Suppressor macrophage treated with lipopolysaccharide for 4 hours (primary cell): ENCODE results near the gene MRPS11.
"Not testable (repeated sequence)": the region's sequence is repeated elsewhere in the genome, so short reads cannot be mapped to it uniquely, and the experiment has no call there.

Experiments used
- DNase-seq: peaks from one replicate; pipeline ENCODE4 v3.0.0-alpha.2; 2020

Gene MRPS11

GRCh38 chr15:88493844-88494243, 26.3 kb downstream of the MRPS11 start:
- no peak for DNase-seq

DNA sequence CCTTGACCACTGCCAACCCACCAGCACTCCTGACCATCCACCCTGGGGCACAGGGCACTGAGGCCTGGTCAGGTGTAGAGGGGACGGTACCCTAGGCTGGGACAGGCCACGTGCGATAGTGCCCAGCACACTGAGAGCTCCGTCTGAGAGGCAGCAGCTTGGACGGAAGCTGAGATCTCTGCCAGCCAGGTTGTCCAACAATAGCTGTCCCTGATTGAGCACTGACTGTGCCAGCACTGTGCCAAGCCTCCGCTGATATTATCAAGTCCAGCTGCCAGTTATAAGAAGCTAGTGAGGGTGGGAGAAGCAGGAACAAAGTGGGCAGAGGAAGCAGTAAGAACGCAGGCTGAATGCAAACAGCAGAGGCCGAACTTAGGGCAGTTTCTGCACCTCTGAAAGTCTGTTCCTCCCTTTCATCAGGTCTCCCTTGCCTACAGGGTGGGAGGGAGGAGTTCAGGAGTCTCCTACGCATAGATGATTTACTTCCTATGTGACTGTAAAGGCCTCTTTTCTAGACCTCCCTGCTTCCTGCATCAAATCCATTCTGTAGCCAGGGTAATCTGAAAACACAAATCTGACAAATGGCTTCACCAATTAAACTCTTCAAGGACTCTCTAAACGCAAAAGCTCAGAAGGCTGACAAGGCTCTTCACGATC, 29.7 kb downstream of the MRPS11 start:
- DNase-seq, result no peak

GRCh38 chr15:88498996-88499395, 31.5 kb downstream of the MRPS11 start:
- DNase-seq, result no peak

DNA sequence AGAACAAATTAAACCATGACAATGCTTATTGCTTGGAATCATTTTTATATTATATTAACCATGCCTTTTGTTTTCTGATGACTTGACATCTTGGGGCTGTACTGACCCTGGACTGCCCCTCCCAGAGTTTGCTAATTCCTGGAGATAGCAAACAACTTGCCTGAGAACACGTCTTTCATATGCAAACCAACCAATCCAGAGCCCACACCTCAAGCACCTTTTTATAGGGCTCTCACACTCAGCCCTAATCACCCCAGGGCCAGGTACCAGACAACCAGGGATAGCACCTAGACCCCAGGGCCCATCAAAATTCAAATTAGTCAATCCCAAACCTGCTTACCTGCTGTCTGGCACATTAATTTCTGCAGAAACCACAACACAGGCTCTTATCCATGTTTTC, 36.9 kb downstream of the MRPS11 start:
- DNase-seq, result no peak

- DNase-seq, result no peak
Measured at GRCh38 chr15:88505721-88506120, 38.2 kb downstream of the MRPS11 start.

DNA sequence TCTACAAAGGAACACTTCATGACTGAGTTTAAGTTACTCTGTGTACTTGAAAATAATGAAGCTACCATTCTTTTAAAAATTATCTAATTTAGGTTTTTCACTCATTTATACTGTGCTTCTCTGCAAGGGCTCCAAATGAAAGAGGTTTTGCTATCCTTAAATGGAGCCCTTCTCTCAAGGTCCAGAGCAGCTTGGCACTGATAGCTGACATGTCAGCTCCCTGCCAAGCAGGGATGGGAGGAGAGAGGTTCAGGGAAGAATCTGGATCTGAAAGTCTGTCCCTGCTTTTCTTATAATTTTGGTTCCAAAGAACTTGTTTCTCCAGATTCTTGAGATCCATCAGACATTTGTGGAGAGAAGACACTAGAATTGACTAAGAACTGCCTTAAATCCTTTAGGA, 39.1 kb downstream of the MRPS11 start:
- DNase-seq, result no peak

DNA sequence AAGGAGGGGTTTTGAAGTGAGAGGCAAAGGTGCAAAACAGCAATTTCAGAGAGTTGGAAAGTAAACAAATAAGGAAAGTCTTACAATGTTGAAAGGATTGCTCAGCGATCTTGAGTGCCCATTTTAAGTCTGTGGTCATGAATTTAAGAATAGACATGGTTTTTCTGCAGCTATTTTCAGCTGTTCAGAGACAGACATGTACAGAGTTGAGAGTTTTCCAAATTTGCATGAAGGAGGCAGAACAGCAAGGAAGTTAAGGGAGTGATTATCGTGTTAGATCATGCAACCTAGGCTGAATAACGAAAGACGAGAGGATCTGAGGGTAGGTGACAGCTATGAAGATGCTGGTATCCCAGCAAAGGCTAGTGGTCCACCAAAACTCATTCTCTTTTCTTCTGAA, 41.8 kb downstream of the MRPS11 start:
- no peak for DNase-seq

DNA sequence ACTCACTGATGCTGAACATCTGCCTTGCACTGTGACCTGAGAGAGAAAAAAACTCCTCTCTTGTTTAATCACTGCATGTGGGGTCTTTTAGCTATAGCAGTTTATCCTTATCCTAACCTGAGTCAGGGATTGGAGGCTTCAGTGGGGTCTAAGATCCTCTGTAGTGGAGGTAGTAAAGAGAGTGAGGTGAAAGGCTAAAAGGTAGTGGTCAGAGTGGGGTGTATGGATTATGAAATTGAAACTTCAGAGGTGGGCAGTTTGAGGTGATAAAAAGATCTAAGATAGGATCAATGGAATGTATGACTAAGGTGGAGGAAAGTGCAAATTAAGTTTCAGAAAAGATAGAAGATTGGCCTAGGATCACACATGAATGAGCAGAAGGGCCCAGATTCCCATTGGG, 42.5 kb downstream of the MRPS11 start:
- DNase-seq, result no peak

- no peak for DNase-seq
Measured at GRCh38 chr15:88511161-88511560, 43.7 kb downstream of the MRPS11 start.

- DNase-seq, result no peak
Measured at GRCh38 chr15:88512078-88512477, 44.6 kb downstream of the MRPS11 start.

- no peak for DNase-seq
Measured at GRCh38 chr15:88512601-88513000, 45.1 kb downstream of the MRPS11 start.

- DNase-seq, result no peak
Measured at GRCh38 chr15:88513195-88513594, 45.7 kb downstream of the MRPS11 start.

- DNase-seq, result no peak
Measured at GRCh38 chr15:88518903-88519302, 51.4 kb downstream of the MRPS11 start.

- not testable (repeated sequence) for DNase-seq
Measured at GRCh38 chr15:88524094-88524493, 56.6 kb downstream of the MRPS11 start.

GRCh38 chr15:88525418-88525817, 57.9 kb downstream of the MRPS11 start:
- DNase-seq, result no peak

DNA sequence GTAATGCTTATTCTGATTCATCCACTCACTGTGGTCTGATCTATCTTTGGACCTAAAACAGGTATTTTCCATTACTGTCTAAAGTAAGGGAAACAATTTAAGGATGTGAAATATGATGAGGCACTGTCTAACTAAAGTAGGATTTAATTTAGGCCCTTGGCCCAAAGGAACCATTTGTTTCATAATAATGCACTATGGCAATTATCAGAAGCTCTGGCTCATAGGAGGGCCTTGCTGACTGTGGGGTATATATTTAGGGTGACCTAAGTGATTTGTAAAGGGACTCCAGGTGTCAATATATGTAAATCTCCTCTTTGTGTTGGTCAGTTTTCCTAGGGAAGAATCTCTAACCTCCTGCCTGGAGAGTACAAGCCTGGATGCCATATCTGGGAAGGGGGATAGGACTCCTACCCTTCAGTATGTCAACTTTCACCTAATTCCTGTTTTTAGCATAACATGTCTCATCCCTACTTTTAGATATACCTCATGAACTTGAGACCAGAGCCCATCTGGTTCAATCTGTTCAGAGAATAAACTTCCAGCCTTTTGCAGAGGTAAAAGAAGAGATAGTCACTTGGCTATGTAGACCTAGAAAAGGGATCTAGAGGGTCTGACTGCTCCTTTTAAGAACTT, 58.9 kb downstream of the MRPS11 start:
- DNase-seq, result no peak

DNA sequence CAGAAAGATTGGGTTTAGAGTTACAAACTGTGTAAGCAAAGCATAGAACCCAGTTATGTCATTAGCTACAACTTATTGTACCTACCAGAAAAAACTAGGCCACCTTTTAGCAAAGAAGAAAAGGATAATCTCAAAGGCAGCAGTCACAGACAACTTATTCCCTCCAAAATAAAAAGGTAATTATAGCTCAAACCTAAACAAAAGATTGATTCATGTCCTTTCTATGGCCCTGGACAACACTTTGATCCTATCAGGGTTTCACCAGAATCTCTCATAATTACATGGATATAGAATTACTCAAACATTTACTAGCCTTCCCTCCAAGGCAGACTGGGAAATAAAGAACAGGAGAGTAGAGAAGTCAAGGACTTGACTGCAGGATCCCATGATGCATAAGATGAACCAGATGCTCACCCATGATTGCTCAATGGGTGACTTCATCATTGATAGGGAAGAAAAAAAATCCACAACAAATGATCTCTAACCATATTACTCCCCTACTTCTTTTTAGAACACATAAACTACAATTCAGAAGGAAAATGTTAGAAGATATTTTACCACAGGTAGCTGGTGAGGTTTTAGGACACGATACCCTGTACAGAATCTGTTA, 61.6 kb downstream of the MRPS11 start:
- DNase-seq, result peak; percentile 30
